GM21360 (cell line): ENCODE results near the gene GBX1.

Source experiments
- ATAC-seq: cut with Tn5 transposase; IDR thresholded peaks from one replicate; pipeline ENCODE4 v1.9.1; 2021; ENCODE audit warnings: mild to moderate bottlenecking, moderate library complexity; ENCODE audit not compliant: unreplicated experiment

Gene GBX1

GRCh38 chr7:151116603-151117440, 50.7 kb downstream of the GBX1 start:
- ATAC-seq, result no peak

GRCh38 chr7:151115836-151116418, 51.6 kb downstream of the GBX1 start:
- ATAC-seq, result no peak

- no peak for ATAC-seq
Observed at GRCh38 chr7:151115121-151115835, 52.2 kb downstream of the GBX1 start.

GRCh38 chr7:151114151-151115090, 53.1 kb downstream of the GBX1 start:
- ATAC-seq, result no peak

- no peak for ATAC-seq
Observed at GRCh38 chr7:151113344-151114150, 53.9 kb downstream of the GBX1 start.

- peak; percentile 70 for ATAC-seq
Observed at GRCh38 chr7:151110941-151111645, 56.4 kb downstream of the GBX1 start.

- no peak for ATAC-seq
Observed at GRCh38 chr7:151110236-151110940, 57.1 kb downstream of the GBX1 start.

GRCh38 chr7:151109094-151110048, 58.1 kb downstream of the GBX1 start:
- no peak for ATAC-seq

GRCh38 chr7:151107882-151108281, 59.6 kb downstream of the GBX1 start:
- no peak for ATAC-seq

GRCh38 chr7:151104411-151105235, 62.9 kb downstream of the GBX1 start:
- no peak for ATAC-seq

GRCh38 chr7:151103973-151104372, 63.5 kb downstream of the GBX1 start:
- no peak for ATAC-seq

- ATAC-seq, result no peak
Observed at GRCh38 chr7:151102991-151103390, 64.5 kb downstream of the GBX1 start.

GRCh38 chr7:151101621-151102396, 65.7 kb downstream of the GBX1 start:
- no peak for ATAC-seq

GRCh38 chr7:151100921-151101320, 66.6 kb downstream of the GBX1 start:
- ATAC-seq, result no peak

- ATAC-seq, result no peak
Observed at GRCh38 chr7:151099486-151100211, 67.8 kb downstream of the GBX1 start.
